HG03095 (cell line): ENCODE measurements around the gene TYK2.

Source experiments
- ATAC-seq: cut with Tn5 transposase; IDR thresholded peaks from one replicate; pipeline ENCODE4 v1.9.1; 2021; ENCODE audit warnings: moderate library complexity; ENCODE audit not compliant: unreplicated experiment

Gene TYK2

DNA sequence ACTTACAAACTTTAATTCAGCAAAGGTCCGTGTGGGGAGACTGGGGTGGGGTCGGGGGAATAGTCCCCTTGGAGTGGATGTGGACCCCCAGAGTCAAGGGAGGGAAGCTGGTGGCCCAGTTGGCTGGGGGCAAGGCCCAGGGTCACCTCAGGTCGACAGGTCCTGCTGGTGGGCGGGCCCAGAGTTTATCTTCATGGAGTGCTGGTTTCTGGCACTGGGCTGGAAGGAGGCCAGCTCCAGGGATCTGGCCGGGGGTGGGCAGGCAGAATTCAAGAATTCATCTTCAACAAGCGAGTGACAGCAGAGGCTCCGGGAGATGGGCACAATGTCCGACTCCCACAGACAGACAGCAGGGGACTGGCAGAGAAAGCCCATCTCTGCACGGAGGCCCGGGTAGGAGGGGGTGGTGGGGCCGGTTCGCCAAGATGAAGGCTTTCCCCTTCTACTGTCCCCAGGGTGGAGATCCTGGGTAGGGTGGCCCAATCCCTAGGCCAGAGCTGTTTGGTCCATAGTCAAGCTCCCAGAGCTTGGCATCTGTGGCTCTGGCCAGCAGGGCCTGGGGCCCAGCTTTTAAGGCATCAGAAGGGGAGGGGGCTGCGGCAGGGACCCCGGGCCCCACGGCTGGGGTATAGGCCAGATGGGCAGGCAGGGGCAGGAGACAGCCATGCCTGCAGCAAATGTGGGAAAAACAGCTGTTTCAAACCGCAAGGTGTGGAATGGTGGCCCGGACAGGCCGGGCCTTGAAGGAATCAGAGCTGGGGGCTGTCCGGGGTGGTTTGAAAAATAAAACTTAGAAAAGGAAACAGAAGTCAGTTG is 63.9 kb downstream of the TYK2 start:
- no peak for ATAC-seq

DNA sequence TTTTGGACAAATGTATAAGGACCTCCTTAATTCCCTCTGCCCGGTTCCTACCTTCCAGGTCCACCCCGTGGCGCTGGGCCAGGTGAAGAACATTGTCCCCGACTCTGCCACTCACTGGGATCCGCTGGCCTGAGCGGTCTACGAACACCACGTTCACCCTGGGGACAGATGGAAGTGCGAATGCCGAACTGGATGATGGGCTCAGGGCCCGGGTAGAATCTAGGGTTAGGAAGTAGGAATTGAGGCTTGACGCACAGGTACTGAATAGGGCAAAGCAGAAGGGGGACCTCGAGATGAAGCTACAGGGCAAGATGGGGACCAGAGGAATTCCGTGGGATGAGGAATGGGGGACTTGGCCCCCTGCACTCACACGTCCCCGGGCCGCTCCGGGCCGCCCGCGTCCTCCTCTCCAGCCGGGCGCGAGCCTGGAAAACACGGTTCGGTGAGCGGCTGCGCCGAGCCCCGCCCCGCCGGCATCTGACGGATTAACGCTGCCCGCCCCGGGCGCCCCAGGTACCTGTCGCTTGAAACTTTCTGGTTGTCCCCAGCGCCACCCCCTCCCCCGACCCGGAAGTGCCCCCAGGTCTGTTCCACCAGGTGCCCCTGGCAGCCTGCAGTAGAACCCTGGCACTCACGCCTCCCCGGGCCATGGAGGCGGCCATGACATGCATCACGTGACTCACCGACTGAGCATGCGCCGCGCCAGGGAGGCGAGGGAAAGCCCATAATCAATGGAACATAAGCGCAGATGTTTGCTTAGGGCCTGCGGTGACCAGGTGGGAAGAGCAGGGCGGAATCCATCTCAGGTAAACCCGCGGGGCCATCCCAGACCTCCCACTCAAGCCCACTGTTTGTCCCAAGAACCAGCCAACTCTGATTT is 64.8 kb downstream of the TYK2 start, which contains the start of gene FDX2:
FDX2 (minus strand) TSS at position 681 of the 880 bp plus-strand sequence; CDS start at position 662, 19 bp downstream.
- no peak for ATAC-seq

DNA sequence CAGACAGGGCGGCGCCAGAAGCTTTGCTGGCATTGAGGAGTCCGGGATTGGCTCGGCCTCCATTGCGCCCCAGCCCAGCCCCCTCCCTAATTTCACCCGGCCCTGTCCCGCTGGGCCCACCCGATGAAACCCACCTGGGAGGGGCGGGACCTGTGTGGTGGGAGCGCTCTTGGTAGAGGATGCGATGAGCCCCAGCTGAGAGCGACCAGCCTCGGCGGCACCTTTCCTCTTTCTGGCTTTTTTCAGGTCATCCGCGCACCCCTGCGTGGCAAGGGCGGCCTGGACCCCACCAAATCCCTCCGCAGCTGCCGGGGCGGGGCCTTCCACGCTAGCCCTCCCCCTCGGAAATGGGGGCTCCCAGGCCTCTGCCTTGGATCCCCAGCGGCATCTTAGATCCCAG is 70.9 kb downstream of the TYK2 start, which contains the start of gene ZGLP1:
ZGLP1 (minus strand) TSS at position 393 of the 400 bp plus-strand sequence.
- ATAC-seq, result no peak

DNA sequence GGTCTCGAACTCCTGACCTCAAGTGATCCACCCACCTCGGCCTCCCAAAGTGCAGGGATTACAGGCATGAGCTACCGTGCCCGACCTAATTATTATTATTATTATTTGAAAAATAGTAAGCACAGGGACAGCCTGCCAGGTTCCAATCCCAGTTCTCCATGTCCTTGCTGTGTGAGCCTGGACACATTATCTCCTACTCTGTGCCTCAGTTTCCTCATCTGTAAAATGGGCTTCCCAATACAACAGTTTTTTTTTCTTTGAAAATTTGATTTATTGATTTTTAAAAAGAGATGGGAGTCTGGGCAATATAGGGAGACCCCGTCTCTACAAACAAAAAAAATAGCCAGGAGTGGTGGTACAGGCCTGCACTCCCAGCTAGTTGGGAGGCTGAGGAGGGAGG is 74.0 kb downstream of the TYK2 start:
- no peak for ATAC-seq

GRCh38 chr19:10305139-10305806 is 75.1 kb downstream of the TYK2 start:
- ATAC-seq, result no peak
